HG03280 (cell line): ENCODE data around the gene MYH15.

ENCODE experiments used
- ATAC-seq: cut with Tn5 transposase; IDR thresholded peaks from one replicate; pipeline ENCODE4 v1.9.1; 2021; ENCODE audit warnings: mild to moderate bottlenecking, moderate library complexity; ENCODE audit not compliant: unreplicated experiment

Gene MYH15

DNA sequence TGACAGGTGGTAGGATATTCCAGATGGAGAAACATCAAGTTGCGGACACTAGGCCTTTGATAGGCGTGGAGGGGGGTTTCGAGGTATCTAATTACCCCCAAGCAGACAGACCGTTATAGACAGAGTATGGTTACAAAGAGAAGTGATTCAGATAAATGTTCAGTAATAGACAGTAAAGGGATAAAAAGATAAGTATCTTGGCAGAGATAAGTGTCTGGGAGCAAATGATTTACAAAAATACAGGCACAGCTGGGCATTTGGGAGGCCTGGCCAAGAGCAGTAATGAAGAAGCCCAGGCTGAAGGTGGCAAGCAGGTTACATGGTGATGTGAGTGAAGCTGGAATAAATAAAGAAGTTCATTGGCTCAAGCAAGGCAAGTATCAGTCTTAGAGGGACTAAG, 659 bp upstream of the MYH15 start:
- no peak for ATAC-seq

DNA sequence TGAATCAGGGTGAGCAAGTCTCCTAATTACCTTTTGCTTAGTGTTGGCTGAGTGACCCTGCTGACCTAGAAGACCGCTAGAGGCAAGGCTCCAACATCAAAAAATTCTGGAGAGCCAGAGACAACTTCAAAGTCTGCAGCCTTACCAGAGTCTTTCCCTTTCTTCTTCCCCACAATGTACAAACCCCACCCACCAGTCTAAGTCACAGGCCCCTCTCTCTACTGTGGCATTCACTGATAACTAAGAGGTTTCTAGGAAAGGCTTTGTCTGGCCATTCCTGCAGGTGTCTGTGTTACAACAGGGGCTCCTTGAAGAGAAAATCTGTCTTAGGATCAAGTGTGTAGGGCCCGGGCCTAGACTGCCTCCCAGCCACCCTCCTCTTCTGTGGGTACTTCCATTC, 525 bp downstream of the MYH15 start:
- no peak for ATAC-seq

DNA sequence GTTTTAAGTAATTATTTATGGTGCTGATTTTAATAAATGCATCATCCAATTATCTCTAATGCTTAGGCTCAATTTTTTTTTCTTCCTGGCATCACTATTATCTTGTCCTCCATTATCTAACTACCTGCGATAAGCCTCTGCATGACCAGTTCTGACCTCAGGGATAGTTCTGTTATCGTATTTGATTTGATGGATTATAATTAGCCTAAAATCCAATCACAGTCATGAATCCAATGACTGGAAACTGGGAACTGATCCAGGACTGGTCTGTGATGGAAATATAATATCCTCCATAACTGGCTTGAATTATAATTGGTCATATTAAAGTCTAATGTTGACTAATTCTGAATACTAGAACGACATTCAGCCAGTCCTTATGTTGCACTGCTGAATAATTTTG, 1.1 kb downstream of the MYH15 start:
- ATAC-seq, result no peak

DNA sequence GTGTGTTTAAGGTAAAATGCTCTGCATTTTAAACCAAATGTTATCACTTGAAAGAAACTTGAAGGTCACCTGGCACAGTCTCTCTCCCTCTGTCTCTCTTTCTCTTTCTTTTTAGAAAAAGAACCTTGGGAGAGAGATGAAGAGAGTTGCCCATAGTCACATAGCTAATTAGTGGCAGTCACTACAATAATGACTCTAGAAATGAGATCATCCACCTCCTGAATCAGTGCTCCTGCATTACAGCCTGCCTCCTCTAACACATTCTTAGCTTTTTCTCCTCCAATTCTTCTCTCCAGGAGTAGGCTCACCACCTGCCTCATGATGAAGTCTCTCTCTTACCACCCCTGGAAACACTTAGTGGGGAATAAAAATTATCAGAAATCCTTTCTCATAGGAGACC, 2.5 kb downstream of the MYH15 start:
- ATAC-seq, result no peak

DNA sequence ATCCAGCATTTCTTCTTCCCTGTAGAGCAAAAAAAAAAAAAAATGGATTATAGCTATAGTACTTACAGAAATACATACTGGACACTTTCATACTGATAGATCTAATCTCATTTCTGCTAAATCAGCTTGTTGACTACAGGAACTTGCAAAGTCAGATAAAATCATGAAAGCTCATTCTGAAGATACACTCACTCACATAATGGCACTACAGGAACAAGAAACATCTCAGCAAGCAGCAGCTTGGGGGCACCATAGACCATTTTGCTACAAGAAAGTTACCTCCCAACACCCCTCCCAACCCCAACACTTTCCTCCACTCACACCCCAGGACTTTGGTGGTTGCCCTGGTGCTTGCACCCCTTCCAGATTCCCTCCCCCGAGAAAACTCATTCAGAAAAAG, 4.6 kb downstream of the MYH15 start:
- no peak for ATAC-seq

DNA sequence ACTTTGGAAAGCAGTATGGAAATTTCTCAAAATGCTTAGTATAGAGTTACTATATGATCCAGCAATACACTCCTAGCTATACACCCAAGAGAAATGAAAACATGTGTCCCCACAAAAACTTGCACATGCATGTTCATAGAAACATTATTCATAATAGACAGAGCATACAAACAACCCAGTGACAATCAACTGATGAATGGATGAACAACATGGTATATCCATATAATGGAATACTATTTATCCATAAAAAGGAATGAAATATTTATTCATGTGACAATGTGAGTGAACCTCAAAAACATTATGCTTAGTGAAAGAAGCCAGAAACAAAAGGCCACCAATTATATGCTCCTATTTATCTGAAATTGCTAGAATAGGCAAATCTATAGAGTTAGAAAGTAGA, 6.7 kb downstream of the MYH15 start:
- no peak for ATAC-seq

DNA sequence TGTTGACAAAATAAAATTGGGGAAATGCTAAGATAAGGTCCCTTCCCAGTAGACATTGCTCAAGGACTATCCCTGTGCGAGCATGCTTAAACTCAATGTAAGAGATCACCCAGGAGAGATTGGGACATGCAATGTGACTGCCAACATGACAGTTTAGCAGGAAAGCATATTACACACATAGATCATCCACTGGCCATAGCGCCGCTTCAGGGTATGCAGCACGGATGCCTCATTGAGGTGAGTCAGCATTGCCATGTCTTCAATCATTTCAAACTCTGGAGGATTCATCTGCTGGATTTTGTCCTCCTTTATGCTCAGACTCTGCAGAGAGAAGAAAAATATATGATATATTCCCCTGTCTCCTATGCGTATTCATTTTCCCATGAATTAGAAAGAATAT, 8.9 kb downstream of the MYH15 start:
- ATAC-seq, result no peak

DNA sequence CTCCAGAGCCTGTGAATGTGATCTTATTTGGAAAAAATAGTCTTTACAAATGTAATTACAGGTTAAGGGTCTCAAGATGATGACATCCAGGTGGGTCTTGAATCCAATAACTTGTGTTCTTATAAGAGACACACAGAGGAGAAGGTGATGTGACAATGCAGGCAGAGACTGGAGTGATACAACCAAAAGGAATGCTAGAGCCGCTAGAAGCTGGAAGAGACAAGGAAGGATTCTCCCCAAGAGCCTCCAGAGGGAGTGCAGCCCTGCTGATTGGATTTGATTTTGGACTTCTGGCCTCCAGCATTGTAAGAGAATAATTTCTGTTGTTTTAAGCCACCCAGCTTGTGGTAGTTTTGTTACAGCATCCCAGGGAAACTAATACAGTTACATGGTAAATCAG, 9.7 kb downstream of the MYH15 start:
- no peak for ATAC-seq

DNA sequence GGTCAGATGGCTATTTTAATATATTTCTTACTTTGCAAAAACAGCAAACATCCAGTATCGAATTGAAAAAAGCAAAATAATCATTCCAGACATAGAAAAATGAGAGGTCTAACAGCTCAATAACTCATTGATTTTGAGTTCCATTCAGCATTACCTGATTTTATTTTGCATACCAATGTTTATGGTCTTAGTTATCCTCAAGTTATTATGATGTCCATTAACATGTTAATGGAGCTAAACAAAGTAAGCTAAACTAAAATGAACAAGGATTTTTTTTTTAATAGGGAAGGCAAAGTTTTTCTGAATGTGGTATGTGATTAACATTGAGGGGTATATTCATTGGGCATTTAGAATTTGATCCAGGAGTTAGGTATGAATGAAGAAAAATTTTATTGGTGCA, 13.1 kb downstream of the MYH15 start:
- ATAC-seq, result no peak

DNA sequence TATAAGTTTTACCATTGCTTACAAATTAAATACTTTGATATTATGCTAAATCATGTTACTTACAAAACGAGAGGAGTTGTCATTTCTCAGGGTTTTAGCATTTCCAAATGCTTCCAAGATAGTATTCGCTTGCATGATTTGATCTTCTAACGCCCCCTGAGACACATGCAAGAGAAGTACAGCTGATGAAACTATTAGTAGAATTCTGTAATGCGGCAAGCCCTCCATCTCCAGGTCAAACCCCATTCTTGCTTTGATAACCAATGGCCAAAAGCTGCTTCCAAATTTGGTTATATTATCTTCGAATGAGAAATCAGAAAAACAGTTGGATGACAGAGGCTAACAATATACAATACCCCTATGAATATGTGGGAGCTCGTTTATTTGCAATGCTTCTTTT, 14.7 kb downstream of the MYH15 start:
- ATAC-seq, result no peak

DNA sequence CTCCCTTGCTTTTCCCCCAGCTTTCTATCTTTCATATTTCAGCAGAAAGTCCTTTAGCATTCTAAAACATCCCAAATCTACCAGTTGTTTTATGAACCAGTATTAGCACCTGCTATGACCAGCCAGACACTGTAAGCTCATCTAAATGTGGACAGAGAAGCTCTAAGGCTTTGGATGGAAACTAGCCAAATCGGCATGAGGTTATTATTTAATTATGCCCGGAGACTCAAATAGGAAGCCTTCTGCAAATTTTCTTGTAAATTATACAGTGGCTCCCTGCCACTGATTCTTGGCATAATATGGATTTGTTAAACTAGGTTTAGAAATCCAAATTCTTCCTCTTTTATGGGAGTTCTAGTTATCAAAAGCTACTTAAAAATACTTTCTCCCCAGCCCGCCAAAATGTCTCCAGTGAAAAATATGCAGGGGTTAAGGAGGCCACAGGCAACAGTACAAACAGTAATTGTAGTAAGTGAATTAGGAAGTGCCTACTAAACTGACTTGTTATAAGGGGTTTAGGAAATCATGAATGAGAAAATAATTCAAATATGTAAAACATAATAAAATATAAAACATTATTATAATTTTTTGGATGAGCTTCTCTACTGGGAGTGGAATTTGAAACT, 15.4 kb downstream of the MYH15 start:
- ATAC-seq, result no peak

DNA sequence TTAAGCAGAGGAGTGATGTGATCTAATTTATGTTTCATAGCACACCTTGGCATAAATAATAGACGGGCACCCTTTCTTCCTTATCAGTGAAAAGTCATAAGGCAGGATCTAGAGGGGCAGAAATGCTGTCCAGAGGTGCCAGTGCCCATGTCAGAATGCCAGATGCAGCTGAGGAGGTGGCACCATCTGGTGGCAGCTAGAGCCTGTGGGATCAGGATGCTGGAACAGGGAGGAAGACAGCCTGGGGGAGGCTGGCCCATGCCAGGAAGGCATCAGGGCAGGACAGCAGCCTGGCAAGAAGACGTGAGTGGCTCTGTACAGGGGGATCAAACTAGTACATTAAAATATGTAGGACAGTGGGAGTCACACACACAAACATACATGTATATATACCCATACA, 16.5 kb downstream of the MYH15 start:
- ATAC-seq, result no peak

DNA sequence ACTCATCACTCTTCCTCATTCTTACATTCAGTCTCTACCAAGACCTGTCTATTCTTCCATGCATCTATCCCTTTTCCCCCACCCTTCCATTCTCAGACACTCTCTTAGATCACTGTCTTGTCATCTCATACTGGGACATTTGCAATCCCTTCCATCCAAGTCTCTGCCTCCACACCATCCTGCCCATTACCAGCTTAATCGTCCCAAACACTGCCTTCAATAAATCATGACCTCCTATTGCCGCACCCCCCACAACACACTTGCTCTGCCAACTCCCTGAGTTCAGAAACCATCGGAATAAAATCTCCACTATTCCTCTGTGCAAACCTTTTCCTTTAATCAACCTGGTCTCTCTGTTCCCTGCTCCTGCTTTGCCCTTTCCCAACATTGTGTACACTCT, 18.9 kb downstream of the MYH15 start:
- no peak for ATAC-seq

DNA sequence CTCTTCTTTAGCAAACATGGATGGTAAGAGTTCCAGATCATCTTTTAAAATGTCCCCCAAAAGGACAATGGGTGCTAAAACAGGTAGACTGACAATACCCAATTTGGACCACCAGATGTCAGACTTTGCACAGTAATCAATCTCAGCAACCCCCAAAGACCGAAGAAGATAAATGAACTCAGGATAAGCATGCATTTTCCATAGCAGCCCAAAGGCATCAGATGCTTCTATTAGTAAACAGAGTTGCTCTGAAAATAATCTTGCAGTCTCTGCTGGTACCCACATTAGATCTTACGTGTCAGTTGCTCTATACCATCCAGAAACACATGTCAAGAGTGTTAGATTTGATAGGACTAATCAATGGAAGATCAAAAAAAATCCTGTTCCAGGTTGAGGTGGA, 20.6 kb downstream of the MYH15 start:
- peak; percentile 77 for ATAC-seq

DNA sequence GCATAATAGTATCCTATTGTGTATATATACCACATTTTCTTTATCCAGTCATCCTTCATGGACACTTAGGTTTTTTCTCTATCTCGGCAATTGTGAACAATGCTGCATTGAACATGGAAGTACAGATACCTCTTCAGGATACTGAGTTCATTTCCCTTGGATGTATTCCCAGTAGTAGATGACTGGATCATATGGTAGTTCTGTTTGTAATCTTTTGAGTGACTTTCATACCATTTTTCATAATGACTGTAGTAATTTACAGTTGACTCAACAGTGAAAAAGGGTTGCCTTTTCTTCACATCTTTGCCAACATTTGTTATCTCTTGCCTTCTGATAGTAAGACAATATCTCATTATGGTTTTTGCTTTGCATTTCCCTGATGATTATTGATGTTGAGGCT, 21.8 kb downstream of the MYH15 start:
- no peak for ATAC-seq

DNA sequence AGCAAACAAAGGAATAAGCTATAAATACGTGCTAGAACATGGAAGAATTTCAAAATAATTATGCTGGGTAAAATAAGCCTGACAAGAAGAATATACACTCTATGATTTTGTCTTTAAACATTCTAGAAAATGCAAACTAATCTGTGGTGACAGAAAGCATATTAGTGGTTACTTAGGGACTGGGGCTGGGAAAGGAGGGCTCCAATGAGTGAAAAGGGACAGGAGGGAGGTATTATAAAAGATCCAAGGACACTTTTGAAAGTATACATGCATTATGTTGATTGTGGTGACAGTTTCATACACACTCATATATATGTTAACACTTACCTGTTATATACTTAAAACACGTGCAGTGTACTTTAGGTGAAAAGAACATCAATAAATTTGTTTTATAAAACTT, 23.0 kb downstream of the MYH15 start:
- no peak for ATAC-seq

DNA sequence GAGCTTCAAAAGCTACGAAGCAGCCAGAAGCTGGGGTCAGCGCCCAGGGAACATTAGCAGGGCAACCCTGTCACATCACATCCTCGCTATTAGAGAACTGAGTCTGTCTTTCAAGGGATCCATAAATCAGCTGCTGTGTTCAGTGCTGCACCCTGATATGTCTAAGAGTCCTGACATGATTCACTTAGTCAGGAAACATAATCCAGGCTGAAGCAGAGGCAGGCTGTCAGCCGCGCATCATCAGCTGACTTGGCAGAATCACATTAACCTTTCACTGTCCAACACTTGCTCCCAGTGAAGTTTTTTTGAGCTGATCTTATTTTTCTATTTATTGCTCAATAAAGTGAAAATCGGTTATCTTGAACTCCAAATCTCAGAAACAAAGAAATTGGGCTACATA, 23.5 kb downstream of the MYH15 start:
- no peak for ATAC-seq

DNA sequence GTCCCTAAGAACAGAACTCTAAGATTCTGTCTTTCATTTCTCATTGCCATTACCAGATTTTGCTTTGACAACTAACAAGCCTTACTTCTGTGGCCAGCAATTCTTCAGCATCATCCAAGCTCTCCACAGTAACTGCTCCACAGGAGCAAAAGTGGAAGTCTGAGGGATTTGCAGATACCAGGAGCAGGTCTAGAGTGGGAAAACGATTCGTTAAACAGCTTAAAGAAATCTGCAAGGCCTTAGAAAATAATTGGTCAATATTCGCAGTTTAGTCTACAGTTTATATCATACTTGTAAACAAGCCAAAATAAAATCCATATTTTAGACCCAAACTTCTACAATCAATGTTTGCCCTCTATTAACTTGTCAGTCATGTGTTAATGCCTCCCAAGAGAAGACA, 24.1 kb downstream of the MYH15 start:
- no peak for ATAC-seq

DNA sequence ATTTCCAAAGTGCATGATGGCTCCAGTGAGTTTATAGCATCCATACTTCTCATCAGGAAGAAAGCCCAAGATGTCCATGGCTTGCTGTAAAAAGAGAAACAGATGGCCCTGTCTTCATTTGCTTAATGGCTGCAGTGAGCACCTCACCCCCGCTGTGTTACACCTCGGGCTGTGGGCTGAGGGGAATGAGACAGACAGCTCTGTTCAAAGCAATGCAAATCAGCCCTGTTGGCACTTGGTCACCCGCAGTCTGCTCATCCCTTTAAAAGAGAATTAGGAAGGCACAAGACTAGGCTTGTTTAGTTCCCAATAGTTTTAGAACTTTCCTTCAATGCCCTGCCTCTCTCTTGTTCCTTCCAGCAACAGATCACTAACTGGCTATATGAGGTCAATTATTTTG, 25.2 kb downstream of the MYH15 start:
- ATAC-seq, result no peak

DNA sequence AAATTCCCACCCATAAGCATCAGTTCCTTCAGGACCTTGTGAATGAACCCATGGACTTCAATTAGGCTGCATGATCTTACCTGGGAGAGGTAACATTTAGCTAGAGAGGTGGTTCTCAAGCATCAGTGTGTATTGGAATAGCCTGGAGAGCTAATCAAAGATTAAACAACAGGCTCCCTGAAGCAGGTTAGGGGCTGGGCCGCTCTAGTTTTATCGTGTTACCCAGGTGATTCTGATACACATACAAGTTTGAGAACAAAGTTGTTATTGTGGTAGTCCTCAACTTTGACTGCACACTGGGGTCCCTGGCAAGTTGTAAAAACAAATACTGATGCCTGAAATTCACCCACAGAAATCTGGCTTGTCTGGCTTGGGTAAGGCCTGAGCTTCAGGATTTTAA, 31.2 kb downstream of the MYH15 start:
- no peak for ATAC-seq

DNA sequence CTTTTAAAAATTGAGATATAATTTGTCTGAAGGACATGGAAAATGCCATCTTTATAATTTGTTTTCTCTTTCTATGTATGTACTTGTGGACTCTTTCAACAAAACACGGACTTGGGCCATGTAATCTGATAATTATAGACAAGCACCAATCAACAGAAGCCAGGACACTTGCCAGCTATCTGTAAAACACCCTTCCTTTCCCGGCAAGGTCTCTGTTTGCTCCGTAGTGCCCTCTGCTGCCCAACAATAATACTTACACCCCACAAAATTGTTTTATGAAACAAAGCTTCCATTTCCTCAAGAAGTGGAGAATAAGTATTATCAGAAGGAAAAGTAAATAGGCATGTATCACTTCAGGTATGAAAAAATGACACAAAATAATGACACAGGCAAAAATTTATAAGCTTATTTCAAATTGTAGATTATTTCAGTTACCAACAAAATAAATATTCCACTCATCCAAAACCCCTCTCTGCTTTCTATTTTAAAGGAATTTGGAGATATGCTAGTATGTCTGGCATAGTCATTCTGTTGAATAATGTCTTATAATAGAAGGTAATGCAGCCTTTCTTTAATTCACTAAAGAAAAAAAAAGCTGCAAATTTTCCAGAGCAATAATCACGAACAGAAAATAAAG, 32.8 kb downstream of the MYH15 start:
- peak; percentile 78 for ATAC-seq

DNA sequence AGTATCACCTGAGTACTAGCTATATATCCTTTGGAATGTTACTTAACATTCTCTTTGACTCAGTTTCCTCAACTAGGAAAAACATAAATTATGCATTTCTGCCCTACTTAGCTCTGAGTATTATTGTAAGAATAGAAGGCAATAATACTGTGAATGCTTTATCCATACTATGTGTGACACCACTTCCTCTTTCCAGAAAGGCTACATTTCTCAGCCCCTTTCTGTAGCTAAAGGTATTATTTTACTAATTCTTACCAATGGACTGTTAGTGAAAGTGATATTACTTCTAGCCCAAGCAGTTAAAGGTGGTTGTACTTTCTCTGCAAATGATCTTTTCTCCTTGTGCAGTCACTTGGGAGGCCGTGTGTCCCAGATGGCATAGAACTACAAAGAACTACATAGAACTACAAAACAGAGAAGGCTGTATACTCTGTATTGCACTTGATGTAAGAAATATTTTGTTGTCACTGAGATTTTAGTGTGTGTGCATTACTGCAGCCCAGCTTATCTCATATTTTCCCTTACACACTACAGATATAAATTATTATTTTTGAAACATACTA, 35.1 kb downstream of the MYH15 start:
- no peak for ATAC-seq

DNA sequence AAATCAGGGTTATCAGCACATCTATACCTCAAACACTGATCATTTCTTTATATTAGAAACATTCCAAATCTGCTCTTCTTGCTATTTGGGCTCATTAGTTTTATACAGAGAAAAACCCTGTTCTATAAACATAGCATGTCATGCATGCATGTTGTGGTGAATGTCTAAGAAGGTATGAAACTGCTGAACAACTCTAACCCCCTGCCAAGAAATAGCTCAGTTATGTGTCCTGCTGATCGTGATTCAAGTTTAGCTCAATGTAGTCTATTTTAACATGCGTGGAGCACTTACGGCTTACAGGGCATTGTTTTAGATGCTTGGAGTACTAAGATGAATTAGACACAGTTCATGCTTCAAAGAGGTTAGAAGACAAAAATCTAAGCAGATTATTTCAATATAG, 35.8 kb downstream of the MYH15 start:
- no peak for ATAC-seq
